GM12875 (cell line): Measurements from ENCODE around the gene TPSAB1.

Source experiments
- H3K4me3 ChIP-seq: one replicate; pipeline ENCODE4 v1.5.1; 2011; ENCODE audit warnings: low read depth, low read length, control low read depth
- CTCF ChIP-seq: IDR thresholded peaks from 2 replicates; pipeline ENCODE4 v1.5.1; 2011; ENCODE audit warnings: low read depth, mild to moderate bottlenecking, control low read depth, inconsistent platforms, low read length, moderate library complexity, borderline replicate concordance; ENCODE audit not compliant: insufficient read depth

Gene TPSAB1

GRCh38 chr16:1272453-1273198, 32.1 kb downstream of the TPSAB1 start:
- no peak for TF ChIP-seq CTCF

GRCh38 chr16:1273816-1274215, 33.3 kb downstream of the TPSAB1 start:
- H3K4me3 ChIP-seq, result no peak overlapping the region
- TF ChIP-seq CTCF, result no peak

More at GRCh38 chr16:1272453-1273198, 32.1 kb downstream of the TPSAB1 start:
- no peak overlapping the region for H3K4me3 ChIP-seq

GRCh38 chr16:1274767-1275166, 34.3 kb downstream of the TPSAB1 start:
- TF ChIP-seq CTCF, result no peak
- H3K4me3 ChIP-seq, result no peak overlapping the region

- no peak for TF ChIP-seq CTCF
- no peak overlapping the region for H3K4me3 ChIP-seq
Measured at GRCh38 chr16:1275791-1276579, 35.5 kb downstream of the TPSAB1 start.

- H3K4me3 ChIP-seq, result no peak overlapping the region
- no peak for TF ChIP-seq CTCF
Measured at GRCh38 chr16:1276580-1276878, 36.0 kb downstream of the TPSAB1 start.

GRCh38 chr16:1277151-1277598, 36.7 kb downstream of the TPSAB1 start:
- TF ChIP-seq CTCF, result no peak
- no peak overlapping the region for H3K4me3 ChIP-seq
